NCI-H2196 treated with DMSO at 0.1 percent for 48 hours (cell line): ENCODE results near the gene GUF1.
"Not testable (repeated sequence)": the region's sequence is repeated elsewhere in the genome, so short reads cannot be mapped to it uniquely, and the experiment has no call there.

Experiments used
- DNase-seq: peaks from one replicate; lab custom pipeline; 2025; ENCODE audit not compliant: unreplicated experiment; lab: John Stamatoyannopoulos, UW

GUF1 gene

GRCh38 chr4:44701037-44701436 is 22.8 kb downstream of the GUF1 start:
- DNase-seq: no peak

GRCh38 chr4:44704673-44705072 is 26.5 kb downstream of the GUF1 start:
- no peak for DNase-seq

- no peak for DNase-seq
Measured at GRCh38 chr4:44713125-44713524, 34.9 kb downstream of the GUF1 start.

- DNase-seq: no peak
Measured at GRCh38 chr4:44716597-44716996, 38.4 kb downstream of the GUF1 start.

GRCh38 chr4:44720371-44720770 is 42.2 kb downstream of the GUF1 start:
- DNase-seq: no peak

GRCh38 chr4:44722001-44722400 is 43.8 kb downstream of the GUF1 start:
- no peak for DNase-seq

- DNase-seq: no peak
Measured at GRCh38 chr4:44725166-44725565, 46.9 kb downstream of the GUF1 start.

- DNase-seq: no peak
Measured at GRCh38 chr4:44725726-44726037, 47.5 kb downstream of the GUF1 start.

- DNase-seq: peak; percentile 75
Measured at GRCh38 chr4:44726038-44726871, 48.0 kb downstream of the GUF1 start, which contains the start of gene GNPDA2. GNPDA2 (minus strand) TSS chr4:44726556; CDS start chr4:44722207, 4,349 bp downstream.

GRCh38 chr4:44727471-44727870 is 49.3 kb downstream of the GUF1 start:
- DNase-seq: no peak

GRCh38 chr4:44728694-44729093 is 50.5 kb downstream of the GUF1 start:
- not testable (repeated sequence) for DNase-seq

- DNase-seq: no peak
Measured at GRCh38 chr4:44736900-44737299, 58.7 kb downstream of the GUF1 start.

- no peak for DNase-seq
Measured at GRCh38 chr4:44738615-44739014, 60.4 kb downstream of the GUF1 start.

GRCh38 chr4:44740201-44740600 is 62.0 kb downstream of the GUF1 start:
- no peak for DNase-seq
